ENCODE measurements around the gene EXOC3L1.

Gene EXOC3L1

GRCh38 chr16:67182288-67182687 lies 7.6 kb downstream of the EXOC3L1 start:
- no peak for DNase-seq (ENCODE audit: low read depth in 2 of 2)

- no peak for DNase-seq (ENCODE audit: low read depth in 2 of 2)
Measured at GRCh38 chr16:67181346-67181745, 8.6 kb downstream of the EXOC3L1 start.

DNA sequence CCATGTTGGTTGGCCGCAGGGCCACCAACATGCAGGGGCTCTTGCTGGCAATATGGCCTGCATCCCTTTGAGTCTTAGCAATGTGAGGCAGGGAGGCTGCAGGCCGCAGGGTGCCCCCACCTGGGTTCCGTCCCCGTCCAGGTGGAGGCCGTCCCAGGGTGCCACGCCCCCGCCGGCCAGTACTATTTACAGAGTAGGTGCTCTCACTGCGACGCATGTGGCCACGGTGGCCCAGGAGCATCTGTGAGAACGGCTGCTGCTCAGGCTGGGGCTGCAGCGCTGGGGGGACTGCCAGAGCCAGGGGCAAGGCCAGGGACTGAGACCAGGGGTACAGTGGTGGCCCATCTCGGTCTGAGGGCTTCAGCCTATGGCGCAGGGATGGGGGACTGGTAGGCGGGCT lies 9.8 kb downstream of the EXOC3L1 start:
- DNase-seq (ENCODE audit: low read depth in 2 of 2) = no peak

DNA sequence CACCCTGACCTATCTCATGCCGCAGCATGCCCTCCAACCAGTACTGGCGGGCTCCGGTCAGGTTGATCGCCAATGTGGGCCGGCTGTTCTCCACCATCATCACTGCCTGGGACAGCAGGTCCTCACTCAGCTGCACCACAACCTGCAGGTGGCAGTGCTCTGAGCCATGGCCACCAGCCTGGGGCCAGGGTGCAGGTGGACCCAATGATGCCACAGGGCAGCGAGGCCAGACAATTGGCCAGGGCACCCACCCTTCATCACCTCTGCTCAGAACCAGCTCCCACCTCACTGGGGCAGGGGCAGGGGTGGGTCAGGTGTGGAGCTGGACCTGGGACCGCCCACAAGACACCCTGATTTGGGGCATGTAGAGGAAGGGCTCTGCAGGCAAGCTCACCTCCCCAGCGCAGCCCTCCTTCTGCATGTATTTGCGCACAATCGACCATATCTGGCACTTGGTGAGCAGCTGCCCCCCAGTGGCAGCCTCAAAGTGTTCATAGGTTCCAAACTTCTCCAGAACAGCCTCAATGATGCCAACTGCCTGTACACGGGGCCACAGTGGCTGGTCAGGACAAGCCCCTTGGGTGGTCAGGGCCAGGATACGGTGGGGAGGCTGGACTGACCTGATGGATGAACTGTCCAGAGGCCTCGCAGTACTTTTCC lies 10.4 kb downstream of the EXOC3L1 start:
- no peak for DNase-seq (ENCODE audit: low read depth in 2 of 2)

- no peak for DNase-seq (ENCODE audit: low read depth in 2 of 2)
Measured at GRCh38 chr16:67177743-67178699, 11.9 kb downstream of the EXOC3L1 start.

DNA sequence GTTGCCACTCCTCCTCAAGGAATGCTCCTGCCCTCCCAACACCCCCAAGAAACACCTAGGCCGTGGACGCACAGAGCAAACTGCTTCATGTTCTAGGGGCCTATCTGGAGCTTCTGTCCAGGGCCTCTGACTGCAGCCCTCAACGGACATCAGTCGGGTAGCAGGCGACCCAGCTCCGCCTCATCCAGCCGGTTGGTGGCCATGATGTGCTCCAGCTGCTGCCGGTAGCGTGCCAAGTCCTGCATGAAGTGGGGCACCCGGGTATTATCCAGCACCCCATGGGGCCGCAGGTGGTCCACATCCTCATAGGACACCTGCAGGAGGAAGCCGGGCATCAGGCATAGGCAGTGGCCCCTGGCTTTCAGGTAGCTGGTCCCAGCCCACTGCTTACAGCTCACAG lies 13.3 kb downstream of the EXOC3L1 start:
- no peak for DNase-seq (ENCODE audit: low read depth in 2 of 2)

- no peak for DNase-seq (ENCODE audit: low read depth in 2 of 2)
Measured at GRCh38 chr16:67174706-67175231, 15.2 kb downstream of the EXOC3L1 start.

DNA sequence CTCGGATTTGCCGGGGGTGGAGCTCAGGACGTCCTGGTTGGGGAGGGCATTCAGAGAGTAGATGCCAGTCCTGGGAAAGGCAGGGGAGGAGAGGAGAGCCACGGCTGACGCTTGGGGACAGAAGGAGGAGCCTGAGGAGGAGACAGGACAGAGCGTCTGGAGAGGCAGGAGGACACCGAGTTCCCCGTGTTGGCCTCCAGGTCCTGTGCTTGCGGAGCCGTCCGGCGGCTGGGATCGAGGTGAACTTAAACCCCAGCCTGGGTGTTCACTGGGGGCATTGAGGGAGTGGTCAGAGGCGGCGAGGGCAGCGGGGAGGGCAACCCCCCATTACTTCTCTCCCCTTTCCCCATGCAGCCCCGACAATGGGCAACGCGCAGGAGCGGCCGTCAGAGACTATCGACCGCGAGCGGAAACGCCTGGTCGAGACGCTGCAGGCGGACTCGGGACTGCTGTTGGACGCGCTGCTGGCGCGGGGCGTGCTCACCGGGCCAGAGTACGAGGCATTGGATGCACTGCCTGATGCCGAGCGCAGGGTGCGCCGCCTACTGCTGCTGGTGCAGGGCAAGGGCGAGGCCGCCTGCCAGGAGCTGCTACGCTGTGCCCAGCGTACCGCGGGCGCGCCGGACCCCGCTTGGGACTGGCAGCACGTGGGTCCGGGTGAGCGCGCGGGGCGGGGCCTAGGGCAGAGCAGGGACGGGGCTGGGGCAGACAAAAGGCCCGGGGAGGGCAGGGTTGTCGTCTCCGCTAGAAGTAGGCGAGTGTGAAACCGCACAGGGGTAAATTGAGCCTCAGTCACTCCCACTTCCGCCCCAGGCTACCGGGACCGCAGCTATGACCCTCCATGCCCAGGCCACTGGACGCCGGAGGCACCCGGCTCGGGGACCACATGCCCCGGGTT lies 15.9 kb downstream of the EXOC3L1 start:
- DNase-seq (ENCODE audit: low read depth in 2 of 2) = no peak

GRCh38 chr16:67173323-67173722 lies 16.6 kb downstream of the EXOC3L1 start:
- no peak for DNase-seq (ENCODE audit: low read depth in 2 of 2)

GRCh38 chr16:67170949-67171649 lies 18.8 kb downstream of the EXOC3L1 start:
- DNase-seq (ENCODE audit: low read depth in 2 of 2) = no peak

DNA sequence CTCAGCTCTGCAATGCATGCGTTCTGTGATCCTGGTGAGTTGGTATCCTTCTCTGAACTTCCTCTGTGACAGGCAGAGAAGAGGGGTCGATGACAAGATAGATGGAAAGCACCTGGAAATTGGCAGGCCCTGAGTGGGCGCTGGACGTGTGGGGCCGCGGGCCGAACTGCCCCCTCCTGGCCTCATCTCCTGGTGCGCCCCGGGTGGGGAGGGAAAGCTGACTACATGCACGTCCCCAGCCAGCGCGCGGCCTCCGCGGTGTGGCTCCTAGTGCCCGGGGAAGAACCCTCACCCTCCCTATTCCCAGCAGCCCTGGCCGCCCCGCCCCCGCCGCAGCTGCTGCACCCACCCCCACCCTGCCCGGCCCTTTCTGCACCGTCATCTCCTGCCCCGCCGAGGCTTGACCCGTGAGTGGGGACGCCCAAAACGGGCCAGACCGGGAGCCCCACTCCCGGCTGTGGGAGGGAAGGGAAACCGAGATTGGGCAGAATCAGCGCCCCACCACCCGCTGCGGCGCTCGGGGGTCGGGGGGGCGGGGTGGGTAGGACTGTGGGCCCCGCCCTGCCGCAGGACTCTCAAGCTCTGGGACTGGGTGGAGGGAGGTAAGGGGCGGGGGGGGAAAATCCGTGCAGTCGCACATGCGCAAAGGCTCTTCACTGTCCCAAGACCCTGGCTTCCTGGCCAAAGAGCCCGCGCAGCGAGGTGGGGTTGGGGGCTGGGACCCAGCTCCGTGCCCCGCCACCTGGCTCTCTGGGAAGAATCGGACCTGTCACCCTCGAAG lies 19.6 kb downstream of the EXOC3L1 start, which contains the start of gene NOL3:
NOL3 (plus strand) TSS at position 371 of the 781 bp plus-strand sequence.
- DNase-seq (ENCODE audit: low read depth in 2 of 2) = no peak

- DNase-seq (ENCODE audit: low read depth in 2 of 2) = no peak
Measured at GRCh38 chr16:67169642-67170167, 20.2 kb downstream of the EXOC3L1 start.

DNA sequence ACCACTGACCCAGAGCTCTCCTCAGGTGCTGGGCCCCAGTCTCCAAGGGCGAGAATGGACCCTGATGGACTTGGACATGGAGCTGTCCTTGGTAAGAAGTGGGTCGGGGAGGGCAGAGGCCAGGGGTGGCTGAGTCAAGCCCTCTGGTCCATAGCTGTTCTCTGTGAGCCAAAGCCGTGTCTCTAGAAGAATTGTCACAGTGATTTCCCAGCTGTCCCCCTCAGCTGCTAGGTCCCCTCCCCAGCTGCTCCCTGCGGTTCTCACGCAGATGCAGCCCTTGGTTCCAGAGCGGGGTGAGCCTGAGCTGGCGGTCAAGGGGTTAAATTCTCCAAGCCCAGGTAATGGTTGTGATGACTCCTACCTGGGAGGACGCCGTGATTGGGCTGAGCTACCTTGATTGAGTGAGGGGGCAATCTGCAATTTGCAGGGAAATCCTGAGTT lies 20.9 kb downstream of the EXOC3L1 start:
- DNase-seq (ENCODE audit: low read depth in 2 of 2) = no peak

GRCh38 chr16:67167588-67167987 lies 22.3 kb downstream of the EXOC3L1 start:
- no peak for DNase-seq (ENCODE audit: low read depth in 2 of 2)

- DNase-seq (ENCODE audit: low read depth in 2 of 2) = no peak
Measured at GRCh38 chr16:67166598-67167168, 23.3 kb downstream of the EXOC3L1 start.

- no peak for DNase-seq (ENCODE audit: low read depth in 2 of 2)
Measured at GRCh38 chr16:67166110-67166547, 23.8 kb downstream of the EXOC3L1 start.

- DNase-seq (ENCODE audit: low read depth in 2 of 2) = no peak
Measured at GRCh38 chr16:67165121-67166078, 24.5 kb downstream of the EXOC3L1 start.

DNA sequence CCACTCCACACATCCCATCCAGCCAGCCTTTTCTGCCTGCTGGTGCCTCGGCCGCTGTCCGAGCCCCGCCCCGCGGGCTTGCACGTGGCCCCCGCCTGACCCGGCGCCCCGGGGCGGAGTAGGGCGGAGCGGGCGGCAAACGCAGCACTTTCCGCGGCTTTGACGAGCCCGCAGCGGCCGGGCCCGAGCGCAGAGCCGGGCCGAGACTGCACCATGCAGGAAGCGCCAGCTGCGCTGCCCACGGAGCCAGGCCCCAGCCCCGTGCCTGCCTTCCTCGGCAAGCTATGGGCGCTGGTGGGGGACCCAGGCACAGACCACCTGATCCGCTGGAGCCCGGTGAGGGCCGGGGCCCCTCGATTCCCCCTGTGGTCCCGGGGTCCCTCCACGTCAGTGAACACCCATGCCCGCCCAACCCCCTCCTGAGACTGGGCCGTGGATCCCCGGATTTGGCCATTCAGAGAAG lies 25.3 kb downstream of the EXOC3L1 start, which contains the start of gene HSF4:
HSF4 (plus strand) TSS at position 147 of the 463 bp plus-strand sequence; CDS start at position 214, 67 bp downstream.
- DNase-seq (ENCODE audit: low read depth in 2 of 2) = no peak

All from activated CD8-positive, alpha-beta memory T cell treated with anti-CD3 and anti-CD28 coated beads for 4 hours (primary cell).